HCT116 (cell line): ENCODE data around the gene SNRNP27. TPM values are rescaled to one million over a fixed set of nuclear protein-coding genes. Genes with fewer than 3 reads are reported as not detected.

Experiments
- ATAC-seq: fragments of 200-7000 bp; cut with Tn5 transposase; 2 replicates; pipeline ENCODE4 v1.9.1; 2020; ENCODE audit warnings: mild to moderate bottlenecking, moderate library complexity
- BruUV-seq: library from RNA; stranded (reverse); fragments of 400-500 nt; replicated peaks from 2 replicates; lab custom pipeline; 2021; lab: Mats Ljungman, UMichigan
- CTCF ChIA-PET: fragments of 300-600 bp; sonication (Branson Sonifier 250); formaldehyde crosslinking; loops from one replicate; lab custom pipeline; 2021; ENCODE audit warnings: antibody characterized with exemption; lab: Charles Lee
- POLR2A ChIA-PET: fragments of 300-600, 350-600 bp; sonication (Branson Sonifier 250); formaldehyde crosslinking; loops from one replicate; lab custom pipeline; 2021; ENCODE audit warnings: antibody characterized with exemption; lab: Charles Lee
- RAD21 ChIA-PET, 2 experiments: fragments of 300-600 bp; sonication (Branson Sonifier 250); formaldehyde crosslinking; loops; one replicate each; lab custom pipeline; 2023; ENCODE audit warnings: low total read pairs in 2 of 2; ENCODE audit not compliant: uncharacterized antibody in 2 of 2, unreplicated experiment in 2 of 2, low non-redundant PET in 1 of 2; lab: Charles Lee
- DNase-seq: peaks from one replicate; pipeline ENCODE4 v3.0.0-alpha.2; 2010; ENCODE audit warnings: low read depth, low spot score
- H2AFZ ChIP-seq: fragments of 200-600 bp; shearing (Covaris generic), sonication (generic); 2 replicates; pipeline ENCODE4 v1.6.1; 2017; ENCODE audit warnings: low read depth, mixed run types, mixed read lengths, antibody characterized with exemption, low read length; ENCODE audit not compliant: poor library complexity, severe bottlenecking
- H3K27ac ChIP-seq: 2 replicates; pipeline ENCODE4 v1.5.1; 2012; ENCODE audit warnings: low read depth, low read length
- H3K27me3 ChIP-seq: fragments of 200-600 bp; sonication (generic); 2 replicates; pipeline ENCODE4 v1.6.1; 2016; ENCODE audit warnings: mixed run types, low read length, mixed read lengths; ENCODE audit not compliant: insufficient read depth
- H3K36me3 ChIP-seq, 2 experiments: fragments of 200-500 bp in 1 of 2; fragments of 200-600 bp in 1 of 2; sonication (Bioruptor generic) in 1 of 2; sonication (generic) in 1 of 2; 2 replicates each; pipeline versions ENCODE4 v1.5.1 to v1.6.1; 2014 to 2016; ENCODE audit warnings: low read length in 2 of 2, inconsistent platforms in 1 of 2, mixed read lengths in 1 of 2, mixed run types in 1 of 2; ENCODE audit not compliant: insufficient read depth in 2 of 2, control insufficient read depth in 1 of 2
- H3K4me1 ChIP-seq, 2 experiments: fragments of 200-600 bp in 1 of 2; sonication (generic) in 1 of 2; 2 replicates each; pipeline versions ENCODE4 v1.5.1 to v1.6.1; 2012 to 2017; ENCODE audit warnings: low read length in 2 of 2, inconsistent platforms in 1 of 2, mild to moderate bottlenecking in 1 of 2, mixed read lengths in 1 of 2, mixed run types in 1 of 2, moderate library complexity in 1 of 2; ENCODE audit not compliant: insufficient read depth in 2 of 2, control insufficient read depth in 1 of 2
- H3K4me2 ChIP-seq: fragments of 200-600 bp; sonication (generic); 2 replicates; pipeline ENCODE4 v1.6.1; 2017; ENCODE audit warnings: mixed run types, low read length, mixed read lengths
- H3K4me3 ChIP-seq, 2 experiments: fragments of 200-600 bp in 1 of 2; sonication (generic) in 1 of 2; replicated peaks in 1 of 2; 2 replicates each; pipeline ENCODE4 v1.5.1; 2011 to 2016; ENCODE audit warnings: low read length in 2 of 2, control low read depth in 1 of 2, low read depth in 1 of 2, mild to moderate bottlenecking in 1 of 2, mixed read lengths in 1 of 2, mixed run types in 1 of 2
- H3K79me2 ChIP-seq: fragments of 200-600 bp; sonication (generic); 2 replicates; pipeline ENCODE4 v1.6.1; 2017; ENCODE audit warnings: mild to moderate bottlenecking, mixed run types, low read length, moderate library complexity, mixed read lengths; ENCODE audit not compliant: insufficient read depth
- H3K9ac ChIP-seq: fragments of 200-600 bp; sonication (generic); 2 replicates; pipeline ENCODE4 v1.6.1; 2016; ENCODE audit warnings: low read length, mixed read lengths
- H3K9me2 ChIP-seq: fragments of 200-600 bp; sonication (generic), shearing (Covaris generic); 2 replicates; pipeline ENCODE4 v1.6.1; 2017; ENCODE audit warnings: mixed run types, mild to moderate bottlenecking, moderate library complexity; ENCODE audit not compliant: insufficient read depth
- H3K9me3 ChIP-seq, 2 experiments: fragments of 200-500 bp in 1 of 2; fragments of 200-600 bp in 1 of 2; sonication (Bioruptor generic) in 1 of 2; sonication (generic) in 1 of 2; 2 replicates each; pipeline ENCODE4 v1.6.1; 2014 to 2017; ENCODE audit warnings: low read length in 2 of 2, mixed read lengths in 2 of 2, inconsistent platforms in 1 of 2, low read depth in 1 of 2, mild to moderate bottlenecking in 1 of 2, mixed run types in 1 of 2, moderate library complexity in 1 of 2; ENCODE audit not compliant: control insufficient read depth in 1 of 2, insufficient read depth in 1 of 2
- H4K20me1 ChIP-seq: fragments of 200-600 bp; sonication (generic), shearing (Covaris generic); 2 replicates; pipeline ENCODE4 v1.6.1; 2017; ENCODE audit warnings: mixed run types, mild to moderate bottlenecking, moderate library complexity; ENCODE audit not compliant: insufficient read depth
- CBX3 ChIP-seq: IDR thresholded peaks from 2 replicates; pipeline ENCODE4 v1.6.1; 2012; ENCODE audit warnings: low read depth
- CEBPB ChIP-seq: IDR thresholded peaks from 2 replicates; pipeline ENCODE4 v1.6.1; 2012; ENCODE audit warnings: low read depth
- ELF1 ChIP-seq: IDR thresholded peaks from 2 replicates; pipeline ENCODE4 v1.6.1; 2012; ENCODE audit warnings: low read depth, borderline replicate concordance
- EZH2 ChIP-seq: fragments of 200-600 bp; sonication (generic); IDR thresholded peaks from 2 replicates; pipeline ENCODE4 v1.6.1; 2017; ENCODE audit warnings: antibody characterized with exemption, mixed run types
- JUND ChIP-seq: IDR thresholded peaks from 2 replicates; pipeline ENCODE4 v1.6.1; 2012
- RAD21 ChIP-seq: IDR thresholded peaks from 2 replicates; pipeline ENCODE4 v1.6.1; 2012; ENCODE audit warnings: low read depth, mild to moderate bottlenecking
- SIN3A ChIP-seq: IDR thresholded peaks from 2 replicates; pipeline ENCODE4 v1.6.1; 2012; ENCODE audit warnings: low read depth
- SRF ChIP-seq: IDR thresholded peaks from 2 replicates; pipeline ENCODE4 v1.6.1; 2012; ENCODE audit warnings: low read depth
- YY1 ChIP-seq: IDR thresholded peaks from 2 replicates; pipeline ENCODE4 v1.6.1; 2011; ENCODE audit warnings: low read length, low read depth, moderate library complexity, mild to moderate bottlenecking; ENCODE audit not compliant: insufficient replicate concordance; ENCODE audit errors: extremely low read depth
- ZBTB33 ChIP-seq: IDR thresholded peaks from 2 replicates; pipeline ENCODE4 v1.6.1; 2011; ENCODE audit warnings: mild to moderate bottlenecking, low read length, moderate library complexity; ENCODE audit not compliant: insufficient replicate concordance; ENCODE audit errors: extremely low read depth
- intact Hi-C: fragments of 100-400 bp; cut with micrococcal nuclease; formaldehyde crosslinking; loops from 2 replicates; pipeline ENCODE4 v1.10.0; 2022
- total RNA-seq: library from RNA; stranded (reverse); gene quantifications from one replicate; pipeline ENCODE4 v1.2.1, GENCODE V29; 2021; ENCODE audit not compliant: unreplicated experiment
- TF ChIP-seq, protein P1 (sequence below): IDR thresholded peaks from 2 replicates; pipeline ENCODE4 v1.6.1; 2012; ENCODE audit warnings: low read depth
- TF ChIP-seq, protein P2 (sequence below): IDR thresholded peaks from 2 replicates; pipeline ENCODE4 v1.6.1; 2012

SNRNP27 gene
- total RNA-seq, 1 experiment from 2014 or later: 44.4 TPM

- no peaks in the 10 kb centered on the region for H3K9me3 ChIP-seq
- no peak for ATAC-seq
- H3K4me1 ChIP-seq: peaks cover 2% of the 10 kb centered on the region in 2 experiments; a peak in 3 of 4 replicates
- H2AFZ ChIP-seq: no peak overlapping the region
- H3K4me2 ChIP-seq: no peak overlapping the region
- TF ChIP-seq JUND (no peak), CEBPB (no peak), ZBTB33 (no peak), SIN3A (no peak), ELF1 (no peak), YY1 (no peak), RAD21 (no peak), SRF (no peak), CBX3 (no peak), EZH2 (no peak)
- TF ChIP-seq, protein P1, sequence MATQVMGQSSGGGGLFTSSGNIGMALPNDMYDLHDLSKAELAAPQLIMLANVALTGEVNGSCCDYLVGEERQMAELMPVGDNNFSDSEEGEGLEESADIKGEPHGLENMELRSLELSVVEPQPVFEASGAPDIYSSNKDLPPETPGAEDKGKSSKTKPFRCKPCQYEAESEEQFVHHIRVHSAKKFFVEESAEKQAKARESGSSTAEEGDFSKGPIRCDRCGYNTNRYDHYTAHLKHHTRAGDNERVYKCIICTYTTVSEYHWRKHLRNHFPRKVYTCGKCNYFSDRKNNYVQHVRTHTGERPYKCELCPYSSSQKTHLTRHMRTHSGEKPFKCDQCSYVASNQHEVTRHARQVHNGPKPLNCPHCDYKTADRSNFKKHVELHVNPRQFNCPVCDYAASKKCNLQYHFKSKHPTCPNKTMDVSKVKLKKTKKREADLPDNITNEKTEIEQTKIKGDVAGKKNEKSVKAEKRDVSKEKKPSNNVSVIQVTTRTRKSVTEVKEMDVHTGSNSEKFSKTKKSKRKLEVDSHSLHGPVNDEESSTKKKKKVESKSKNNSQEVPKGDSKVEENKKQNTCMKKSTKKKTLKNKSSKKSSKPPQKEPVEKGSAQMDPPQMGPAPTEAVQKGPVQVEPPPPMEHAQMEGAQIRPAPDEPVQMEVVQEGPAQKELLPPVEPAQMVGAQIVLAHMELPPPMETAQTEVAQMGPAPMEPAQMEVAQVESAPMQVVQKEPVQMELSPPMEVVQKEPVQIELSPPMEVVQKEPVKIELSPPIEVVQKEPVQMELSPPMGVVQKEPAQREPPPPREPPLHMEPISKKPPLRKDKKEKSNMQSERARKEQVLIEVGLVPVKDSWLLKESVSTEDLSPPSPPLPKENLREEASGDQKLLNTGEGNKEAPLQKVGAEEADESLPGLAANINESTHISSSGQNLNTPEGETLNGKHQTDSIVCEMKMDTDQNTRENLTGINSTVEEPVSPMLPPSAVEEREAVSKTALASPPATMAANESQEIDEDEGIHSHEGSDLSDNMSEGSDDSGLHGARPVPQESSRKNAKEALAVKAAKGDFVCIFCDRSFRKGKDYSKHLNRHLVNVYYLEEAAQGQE: no peak
- TF ChIP-seq, protein P2, sequence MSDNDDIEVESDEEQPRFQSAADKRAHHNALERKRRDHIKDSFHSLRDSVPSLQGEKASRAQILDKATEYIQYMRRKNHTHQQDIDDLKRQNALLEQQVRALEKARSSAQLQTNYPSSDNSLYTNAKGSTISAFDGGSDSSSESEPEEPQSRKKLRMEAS: no peak
- no peaks in the 10 kb centered on the region for H3K36me3 ChIP-seq
- DNase-seq: no peak
- POLR2A ChIA-PET: interaction anchor here (0.6 kb wide), 1 partner anchor 301 kb away, joined by 3 read pairs; no protein-coding TSS in a partner anchor
- intact Hi-C loops: no loop called here
- no TSS peak for BruUV-seq
- H3K4me3 ChIP-seq: no peak overlapping the region
- no peaks in the 10 kb centered on the region for H3K27me3 ChIP-seq
- no peaks in the 10 kb centered on the region for H3K79me2 ChIP-seq
- no peak overlapping the region for H3K27ac ChIP-seq
- RAD21 ChIA-PET: no interaction called here
- H3K9me2 ChIP-seq: no peaks in the 10 kb centered on the region
- CTCF ChIA-PET: no interaction called here
- no peaks in the 10 kb centered on the region for H4K20me1 ChIP-seq
- H3K9ac ChIP-seq: no peak overlapping the region
These were observed 5.3 kb upstream of the SNRNP27 start for GRCh38 chr2:69888451-69888850.
